NCI-H146 treated with DMSO at 0.1 percent for 48 hours (cell line): ENCODE results near the gene MUL1.

ENCODE experiments used
- DNase-seq: peaks from one replicate; lab custom pipeline; 2025; ENCODE audit not compliant: unreplicated experiment; lab: John Stamatoyannopoulos, UW

The MUL1 gene, protein sequence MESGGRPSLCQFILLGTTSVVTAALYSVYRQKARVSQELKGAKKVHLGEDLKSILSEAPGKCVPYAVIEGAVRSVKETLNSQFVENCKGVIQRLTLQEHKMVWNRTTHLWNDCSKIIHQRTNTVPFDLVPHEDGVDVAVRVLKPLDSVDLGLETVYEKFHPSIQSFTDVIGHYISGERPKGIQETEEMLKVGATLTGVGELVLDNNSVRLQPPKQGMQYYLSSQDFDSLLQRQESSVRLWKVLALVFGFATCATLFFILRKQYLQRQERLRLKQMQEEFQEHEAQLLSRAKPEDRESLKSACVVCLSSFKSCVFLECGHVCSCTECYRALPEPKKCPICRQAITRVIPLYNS

GRCh38 chr1:20507564-20508410 is at the start of gene MUL1:
Gene MUL1, minus strand, starts transcription at chr1:20508151. Its CDS starts 127 bp downstream, at chr1:20508024.
- peak; percentile 75 for DNase-seq

GRCh38 chr1:20555758-20556120 is 47.8 kb upstream of the MUL1 start:
- DNase-seq = no peak

- no peak for DNase-seq
Measured at GRCh38 chr1:20555025-20555757, 47.2 kb upstream of the MUL1 start.

DNA sequence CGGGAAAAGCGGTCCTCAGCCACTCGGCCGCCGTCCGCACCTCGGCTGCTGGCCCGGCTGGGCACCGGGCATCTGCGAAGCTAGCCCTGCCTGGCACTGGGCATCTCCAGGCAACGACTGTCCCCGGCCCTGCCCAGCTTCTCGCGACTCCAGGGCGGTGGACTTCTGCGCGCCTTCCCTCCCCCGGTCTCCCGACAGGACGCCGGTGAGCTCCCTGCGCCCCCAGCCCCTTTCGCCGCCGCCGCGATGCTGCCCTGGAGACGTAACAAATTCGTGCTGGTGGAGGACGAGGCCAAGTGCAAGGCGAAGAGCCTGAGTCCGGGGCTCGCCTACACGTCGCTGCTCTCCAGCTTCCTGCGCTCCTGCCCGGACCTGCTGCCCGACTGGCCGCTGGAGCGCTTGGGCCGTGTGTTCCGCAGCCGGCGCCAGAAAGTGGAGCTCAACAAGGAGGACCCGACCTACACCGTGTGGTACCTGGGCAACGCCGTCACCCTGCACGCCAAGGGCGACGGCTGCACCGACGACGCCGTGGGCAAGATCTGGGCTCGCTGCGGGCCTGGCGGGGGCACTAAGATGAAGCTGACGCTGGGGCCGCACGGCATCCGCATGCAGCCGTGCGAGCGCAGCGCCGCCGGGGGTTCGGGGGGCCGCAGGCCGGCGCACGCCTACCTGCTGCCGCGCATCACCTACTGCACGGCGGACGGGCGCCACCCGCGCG is 44.9 kb upstream of the MUL1 start:
- no peak for DNase-seq

- no peak for DNase-seq
Measured at GRCh38 chr1:20551945-20552727, 44.2 kb upstream of the MUL1 start, which contains the start of gene FAM43B. Gene FAM43B, plus strand, starts transcription at chr1:20552573. Its CDS starts 401 bp downstream, at chr1:20552974.

- DNase-seq = no peak
Measured at GRCh38 chr1:20551161-20551560, 43.2 kb upstream of the MUL1 start.

DNA sequence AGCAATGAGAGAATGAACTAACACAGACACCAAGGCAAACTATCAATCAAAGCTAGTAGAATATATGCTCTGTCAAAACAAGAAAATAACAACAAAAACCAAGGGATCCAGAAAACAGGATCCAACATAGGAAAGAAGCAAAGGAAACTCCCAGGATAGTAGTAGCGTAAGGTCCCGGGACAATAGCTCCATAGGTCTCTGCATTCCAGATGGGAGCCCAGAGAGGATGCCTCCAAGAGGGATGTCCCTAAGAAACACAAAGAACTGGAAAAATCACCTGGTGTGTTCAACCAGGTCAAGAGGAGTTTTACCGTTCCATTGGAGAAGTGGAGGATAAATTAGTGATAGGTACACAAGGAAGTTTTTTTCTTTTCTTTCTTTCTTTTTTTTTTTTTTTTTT is 38.7 kb upstream of the MUL1 start:
- no peak for DNase-seq

GRCh38 chr1:20540281-20540680 is 32.3 kb upstream of the MUL1 start:
- no peak for DNase-seq

- no peak for DNase-seq
Measured at GRCh38 chr1:20538760-20539551, 31.0 kb upstream of the MUL1 start.

DNA sequence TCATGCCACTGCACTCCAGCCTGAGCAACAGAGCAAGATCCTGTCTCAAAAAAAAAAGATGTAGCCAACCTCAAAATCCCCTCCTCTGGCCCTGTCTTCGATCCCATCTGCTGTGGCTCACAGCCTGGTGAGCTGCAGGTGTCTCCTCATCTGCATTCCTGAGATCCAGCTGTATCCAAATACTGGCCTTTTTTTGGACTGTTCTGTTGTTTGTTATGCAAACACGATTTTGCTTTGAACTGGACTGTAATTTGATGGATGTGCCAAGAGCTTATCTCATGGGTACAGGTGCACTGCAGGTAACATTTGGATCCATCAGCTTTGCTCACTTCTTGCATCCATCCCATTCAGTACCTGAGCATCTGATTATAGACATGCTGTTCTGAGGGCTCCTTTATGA is 30.3 kb upstream of the MUL1 start:
- DNase-seq = peak; percentile 52

GRCh38 chr1:20534659-20535417 is 26.9 kb upstream of the MUL1 start:
- DNase-seq = no peak

DNA sequence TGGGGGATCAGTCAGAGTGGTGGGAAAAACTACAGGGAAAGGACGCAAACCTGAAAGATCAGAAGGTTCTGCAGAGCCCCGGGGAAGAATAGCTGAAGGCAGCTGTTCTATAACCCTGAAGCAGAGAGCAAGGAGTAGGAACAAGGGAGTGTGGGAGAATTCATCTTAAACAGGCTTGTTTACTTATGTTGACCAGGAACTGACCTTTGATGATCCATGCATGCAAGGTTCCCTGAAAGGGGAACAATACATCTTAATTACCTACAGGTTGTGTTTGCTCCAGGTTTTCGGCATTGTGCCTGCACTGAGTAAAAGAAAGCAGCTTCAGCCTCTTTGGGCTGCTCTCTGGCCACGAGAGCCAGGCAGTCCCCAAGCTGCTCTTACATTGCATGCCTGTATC is 25.7 kb upstream of the MUL1 start:
- DNase-seq = peak; percentile 2

- peak; percentile 26 for DNase-seq
Measured at GRCh38 chr1:20530901-20531300, 22.9 kb upstream of the MUL1 start.

DNA sequence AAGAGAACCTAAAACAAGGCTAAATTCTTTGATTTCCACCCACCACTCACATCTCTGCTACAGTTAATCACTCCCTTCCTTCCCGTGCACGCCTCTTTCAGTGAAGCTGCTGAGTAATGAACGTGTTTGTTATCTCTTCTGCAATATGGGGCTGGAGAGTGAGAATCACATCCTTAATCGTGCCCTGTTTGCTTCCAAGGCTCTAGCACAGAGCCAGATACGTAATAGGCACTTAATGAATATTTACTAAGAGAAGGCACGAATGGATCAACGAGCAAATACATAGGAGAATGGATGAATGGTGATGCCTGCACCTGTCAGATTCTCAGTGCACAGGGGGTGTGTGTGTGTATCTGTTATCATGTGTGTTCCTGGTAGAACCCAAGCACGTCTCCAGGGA is 22.4 kb upstream of the MUL1 start:
- peak; percentile 9 for DNase-seq

- no peak for DNase-seq
Measured at GRCh38 chr1:20528221-20528620, 20.3 kb upstream of the MUL1 start.

- DNase-seq = no peak
Measured at GRCh38 chr1:20526267-20526666, 18.3 kb upstream of the MUL1 start.

- peak; percentile 35 for DNase-seq
Measured at GRCh38 chr1:20521960-20522861, 14.3 kb upstream of the MUL1 start.
